M059J (cell line): ENCODE results near the gene TRAF5. TPM values are rescaled to one million over a fixed set of nuclear protein-coding genes. Genes with fewer than 3 reads are reported as not detected.

Source experiments
- DNase-seq: peaks from one replicate; pipeline ENCODE4 v3.0.0-alpha.2; 2012; ENCODE audit warnings: low read depth
- total RNA-seq: library from RNA; depleted of rRNA; stranded (reverse); fragments of >200 nt; shearing (Covaris generic); gene quantifications from 2 replicates; pipeline ENCODE4 v1.2.3, GENCODE V29; 2014

TRAF5 gene
- total RNA-seq, 1 experiment from 2014 or later: 3.1 TPM

GRCh38 chr1:211327346-211327921 lies 801 bp downstream of the TRAF5 start:
- DNase-seq: no peak

GRCh38 chr1:211328084-211328694 lies 1.6 kb downstream of the TRAF5 start:
- DNase-seq: no peak

- no peak for DNase-seq
These were observed 2.3 kb downstream of the TRAF5 start for GRCh38 chr1:211328866-211329475.

- no peak for DNase-seq
These were observed 3.1 kb downstream of the TRAF5 start for GRCh38 chr1:211329764-211330201.

- no peak for DNase-seq
These were observed 3.8 kb downstream of the TRAF5 start for GRCh38 chr1:211330282-211330936.

GRCh38 chr1:211331011-211331709 lies 4.5 kb downstream of the TRAF5 start:
- DNase-seq: peak; percentile 68

GRCh38 chr1:211332036-211332616 lies 5.5 kb downstream of the TRAF5 start:
- DNase-seq: no peak

- DNase-seq: no peak
These were observed 6.2 kb downstream of the TRAF5 start for GRCh38 chr1:211332830-211333229.

- DNase-seq: no peak
These were observed 7.3 kb downstream of the TRAF5 start for GRCh38 chr1:211333906-211334305.

- peak; percentile 40 for DNase-seq
These were observed 8.4 kb downstream of the TRAF5 start for GRCh38 chr1:211334986-211335385.

GRCh38 chr1:211335522-211336157 lies 9.0 kb downstream of the TRAF5 start:
- DNase-seq: no peak

GRCh38 chr1:211336161-211336560 lies 9.5 kb downstream of the TRAF5 start:
- no peak for DNase-seq

- no peak for DNase-seq
These were observed 10.1 kb downstream of the TRAF5 start for GRCh38 chr1:211336775-211337174.

GRCh38 chr1:211337430-211338223 lies 11.0 kb downstream of the TRAF5 start:
- DNase-seq: no peak

GRCh38 chr1:211338224-211338620 lies 11.6 kb downstream of the TRAF5 start:
- DNase-seq: no peak

- no peak for DNase-seq
These were observed 13.0 kb downstream of the TRAF5 start for GRCh38 chr1:211339631-211340041.

- no peak for DNase-seq
These were observed 14.2 kb downstream of the TRAF5 start for GRCh38 chr1:211340622-211341507.

- DNase-seq: no peak
These were observed 15.4 kb downstream of the TRAF5 start for GRCh38 chr1:211341999-211342398.

- DNase-seq: peak; percentile 44
These were observed 17.0 kb downstream of the TRAF5 start for GRCh38 chr1:211343607-211344006.
